HepG2 (cell line): ENCODE data around the gene GUCA1A. TPM values are rescaled to one million over a fixed set of nuclear protein-coding genes. Genes with fewer than 3 reads are reported as not detected.

Experiments
- ATF1 ChIP-seq: IDR thresholded peaks from 2 replicates; pipeline ENCODE4 v1.6.1; 2016; ENCODE audit warnings: mild to moderate bottlenecking, control low read depth
- ATRX ChIP-seq: sonication (generic); formaldehyde crosslinking; IDR thresholded peaks from 2 replicates; pipeline ENCODE4 v1.4.0; 2020; ENCODE audit warnings: missing genetic modification reagents, borderline replicate concordance
- GPN1 ChIP-seq: sonication (generic); formaldehyde crosslinking; IDR thresholded peaks from 2 replicates; pipeline ENCODE4 v1.5.1; 2020; ENCODE audit warnings: missing genetic modification reagents, borderline replicate concordance
- KLF16 ChIP-seq, 2 experiments: sonication (generic) in 1 of 2; formaldehyde crosslinking in 1 of 2; IDR thresholded peaks; 2 replicates each; pipeline versions ENCODE4 v1.6.1 to v1.8.0; 2016 to 2023; ENCODE audit warnings: missing genetic modification reagents in 2 of 2, missing compliant biosample characterization in 1 of 2
- MED8 ChIP-seq: sonication (generic); formaldehyde crosslinking; IDR thresholded peaks from 2 replicates; pipeline ENCODE4 v1.8.1; 2023; ENCODE audit warnings: mild to moderate bottlenecking, missing genetic modification reagents; ENCODE audit not compliant: insufficient replicate concordance
- MYNN ChIP-seq: sonication (generic); formaldehyde crosslinking; IDR thresholded peaks from 2 replicates; pipeline ENCODE4 v1.4.0; 2020; ENCODE audit warnings: mild to moderate bottlenecking, low read depth, missing genetic modification reagents
- RBM39 ChIP-seq: fragments of 200-400 bp; formaldehyde crosslinking; IDR thresholded peaks from one replicate; pipeline ENCODE4 v1.6.1; 2018; ENCODE audit warnings: antibody characterized with exemption, mild to moderate bottlenecking, low read depth, low read length; ENCODE audit not compliant: poor library complexity, severe bottlenecking
- REPIN1 ChIP-seq: sonication (generic); formaldehyde crosslinking; IDR thresholded peaks from 2 replicates; pipeline ENCODE4 v1.8.0; 2022; ENCODE audit warnings: missing genetic modification reagents, low read depth, mild to moderate bottlenecking, borderline replicate concordance
- REXO4 ChIP-seq: sonication (generic); formaldehyde crosslinking; IDR thresholded peaks from 2 replicates; pipeline ENCODE4 v1.8.0; 2022; ENCODE audit warnings: missing genetic modification reagents, mild to moderate bottlenecking, borderline replicate concordance
- YEATS4 ChIP-seq: sonication (generic); formaldehyde crosslinking; IDR thresholded peaks from 2 replicates; pipeline ENCODE4 v1.4.0; 2020; ENCODE audit warnings: missing genetic modification reagents, borderline replicate concordance
- ZNF44 ChIP-seq: sonication (generic); formaldehyde crosslinking; IDR thresholded peaks from 2 replicates; pipeline ENCODE4 v1.5.1; 2020; ENCODE audit warnings: mild to moderate bottlenecking, missing genetic modification reagents
- ZNF451 ChIP-seq: sonication (generic); formaldehyde crosslinking; IDR thresholded peaks from 2 replicates; pipeline ENCODE4 v1.5.0; 2020; ENCODE audit warnings: mild to moderate bottlenecking, missing genetic modification reagents
- ZNF468 ChIP-seq: sonication (generic); formaldehyde crosslinking; IDR thresholded peaks from 2 replicates; pipeline ENCODE4 v1.8.0; 2022; ENCODE audit warnings: mild to moderate bottlenecking, moderate library complexity, missing genetic modification reagents
- ZNF605 ChIP-seq: sonication (generic); formaldehyde crosslinking; IDR thresholded peaks from 2 replicates; pipeline ENCODE4 v1.8.0; 2022; ENCODE audit warnings: mild to moderate bottlenecking, missing genetic modification reagents
- ZNF652 ChIP-seq: IDR thresholded peaks from 2 replicates; pipeline ENCODE4 v1.6.1; 2016; ENCODE audit warnings: low read depth, borderline replicate concordance
- ZSCAN22 ChIP-seq: sonication (generic); formaldehyde crosslinking; IDR thresholded peaks from 2 replicates; pipeline ENCODE4 v1.4.0; 2020; ENCODE audit warnings: mild to moderate bottlenecking, missing genetic modification reagents
- polyA plus RNA-seq, 8 experiments: library from polyadenylated mRNA; depleted of rRNA in 3 of 8; stranded (reverse) in 7 of 8; unstranded in 1 of 8; fragments of >200 nt; fragmentation: Illumina TruSeq in 4 of 8; extraction: Trizol in 4 of 8; gene quantifications; 2 replicates each; pipeline versions ENCODE4 v1.2.1 to v1.2.3, GENCODE V29; 2011 to 2016; ENCODE audit warnings: low read depth in 4 of 8, missing spikeins in 1 of 8, mixed read lengths in 1 of 8; ENCODE audit not compliant: insufficient read depth in 1 of 8
- total RNA-seq, 5 experiments: library from RNA; depleted of rRNA; stranded (reverse); fragments of >200 nt; fragmentation: Illumina TruSeq; extraction: Trizol; gene quantifications; 2 replicates each; pipeline ENCODE4 v1.2.3, GENCODE V29; 2016; ENCODE audit warnings: low read depth in 1 of 5
- TF ChIP-seq, protein P1 (sequence below): sonication (generic); formaldehyde crosslinking; IDR thresholded peaks from 2 replicates; pipeline ENCODE4 v1.5.0; 2020; ENCODE audit warnings: mild to moderate bottlenecking, missing genetic modification reagents
- TF ChIP-seq, protein P2 (sequence below): sonication (generic); formaldehyde crosslinking; IDR thresholded peaks from 2 replicates; pipeline ENCODE4 v1.8.1; 2023; ENCODE audit warnings: mild to moderate bottlenecking, missing genetic modification reagents, borderline replicate concordance
- TF ChIP-seq, protein P3 (sequence below): sonication (generic); formaldehyde crosslinking; IDR thresholded peaks from 2 replicates; pipeline ENCODE4 v1.8.1; 2023; ENCODE audit warnings: missing genetic modification reagents, inconsistent platforms, borderline replicate concordance
- TF ChIP-seq, protein P4 (sequence below): sonication (generic); formaldehyde crosslinking; conservative IDR thresholded peaks from 2 replicates; pipeline ENCODE4 v1.4.0; 2020; ENCODE audit warnings: mild to moderate bottlenecking, missing genetic modification reagents, moderate library complexity

The GUCA1A gene
- total and polyA plus RNA-seq, 2 of the 13 experiments (the other 11 are each of a cell fraction or from before 2014, with no cell fraction given): not detected

DNA sequence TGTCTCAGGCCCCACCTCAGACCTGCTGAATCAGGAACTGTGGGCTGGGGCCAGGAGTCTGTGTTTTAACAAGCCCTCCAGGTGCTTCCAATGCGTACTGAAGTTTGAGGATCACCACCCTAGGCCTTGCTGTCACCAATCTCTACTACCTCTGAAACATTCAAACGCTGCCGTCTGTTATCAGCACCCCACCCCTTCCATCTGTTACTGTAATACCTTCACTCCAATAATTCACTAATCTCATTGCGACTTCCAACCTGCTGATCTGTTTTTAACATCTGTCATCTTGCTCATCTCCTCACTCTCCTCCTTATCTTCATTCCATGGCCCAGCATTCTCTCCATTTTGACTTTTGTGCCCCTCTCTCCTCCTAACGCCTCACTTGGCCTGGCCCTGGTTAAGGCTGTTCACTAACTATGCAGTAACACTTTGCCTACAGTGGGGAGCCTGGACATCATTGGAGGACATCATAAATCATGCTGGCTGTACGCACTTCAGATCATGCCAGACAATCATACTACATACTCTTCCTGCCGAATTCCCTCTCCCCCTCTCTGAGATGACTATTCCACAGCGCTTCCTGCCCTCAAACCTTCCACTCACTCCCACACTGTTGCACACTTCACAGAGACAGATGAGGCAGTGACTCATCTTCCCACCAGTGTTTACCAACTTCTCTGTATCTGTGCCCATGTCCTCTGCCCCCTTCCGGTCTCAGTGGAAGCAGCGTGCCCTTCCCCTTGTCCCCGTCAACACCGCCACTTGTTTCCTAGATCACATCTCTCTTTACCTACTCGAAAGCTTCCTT, 24.6 kb downstream of the GUCA1A start (continued):
- no peak for TF ChIP-seq ATF1 (CRISPR knock-in tag)
- TF ChIP-seq, protein P1, sequence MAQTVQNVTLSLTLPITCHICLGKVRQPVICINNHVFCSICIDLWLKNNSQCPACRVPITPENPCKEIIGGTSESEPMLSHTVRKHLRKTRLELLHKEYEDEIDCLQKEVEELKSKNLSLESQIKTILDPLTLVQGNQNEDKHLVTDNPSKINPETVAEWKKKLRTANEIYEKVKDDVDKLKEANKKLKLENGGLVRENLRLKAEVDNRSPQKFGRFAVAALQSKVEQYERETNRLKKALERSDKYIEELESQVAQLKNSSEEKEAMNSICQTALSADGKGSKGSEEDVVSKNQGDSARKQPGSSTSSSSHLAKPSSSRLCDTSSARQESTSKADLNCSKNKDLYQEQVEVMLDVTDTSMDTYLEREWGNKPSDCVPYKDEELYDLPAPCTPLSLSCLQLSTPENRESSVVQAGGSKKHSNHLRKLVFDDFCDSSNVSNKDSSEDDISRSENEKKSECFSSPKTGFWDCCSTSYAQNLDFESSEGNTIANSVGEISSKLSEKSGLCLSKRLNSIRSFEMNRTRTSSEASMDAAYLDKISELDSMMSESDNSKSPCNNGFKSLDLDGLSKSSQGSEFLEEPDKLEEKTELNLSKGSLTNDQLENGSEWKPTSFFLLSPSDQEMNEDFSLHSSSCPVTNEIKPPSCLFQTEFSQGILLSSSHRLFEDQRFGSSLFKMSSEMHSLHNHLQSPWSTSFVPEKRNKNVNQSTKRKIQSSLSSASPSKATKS (CRISPR knock-in tag): no peak
- TF ChIP-seq, protein P2, sequence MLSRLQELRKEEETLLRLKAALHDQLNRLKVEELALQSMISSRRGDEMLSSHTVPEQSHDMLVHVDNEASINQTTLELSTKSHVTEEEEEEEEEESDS (CRISPR knock-in tag): no peak
- no peak for TF ChIP-seq MYNN (CRISPR knock-in tag)
- no peak for TF ChIP-seq ATRX (CRISPR knock-in tag)
- TF ChIP-seq ZNF44 (CRISPR knock-in tag): no peak
- no peak for TF ChIP-seq KLF16 (CRISPR knock-in tag; IDR thresholded peaks at IDR 0.05)
- TF ChIP-seq REPIN1 (CRISPR knock-in tag): no peak
- TF ChIP-seq ZSCAN22 (CRISPR knock-in tag): no peak
- TF ChIP-seq GPN1 (CRISPR knock-in tag): no peak
- no peak for TF ChIP-seq RBM39
- TF ChIP-seq, protein P3, sequence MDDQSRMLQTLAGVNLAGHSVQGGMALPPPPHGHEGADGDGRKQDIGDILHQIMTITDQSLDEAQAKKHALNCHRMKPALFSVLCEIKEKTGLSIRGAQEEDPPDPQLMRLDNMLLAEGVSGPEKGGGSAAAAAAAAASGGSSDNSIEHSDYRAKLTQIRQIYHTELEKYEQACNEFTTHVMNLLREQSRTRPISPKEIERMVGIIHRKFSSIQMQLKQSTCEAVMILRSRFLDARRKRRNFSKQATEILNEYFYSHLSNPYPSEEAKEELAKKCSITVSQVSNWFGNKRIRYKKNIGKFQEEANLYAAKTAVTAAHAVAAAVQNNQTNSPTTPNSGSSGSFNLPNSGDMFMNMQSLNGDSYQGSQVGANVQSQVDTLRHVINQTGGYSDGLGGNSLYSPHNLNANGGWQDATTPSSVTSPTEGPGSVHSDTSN (CRISPR knock-in tag): no peak
- TF ChIP-seq MED8: no peak
- no peak for TF ChIP-seq ZNF451 (CRISPR knock-in tag)
- TF ChIP-seq YEATS4 (CRISPR knock-in tag): no peak
- peak; percentile 68; the same call in 1 of the 2 replicates for TF ChIP-seq ZNF652 (CRISPR knock-in tag)
- TF ChIP-seq, protein P4, sequence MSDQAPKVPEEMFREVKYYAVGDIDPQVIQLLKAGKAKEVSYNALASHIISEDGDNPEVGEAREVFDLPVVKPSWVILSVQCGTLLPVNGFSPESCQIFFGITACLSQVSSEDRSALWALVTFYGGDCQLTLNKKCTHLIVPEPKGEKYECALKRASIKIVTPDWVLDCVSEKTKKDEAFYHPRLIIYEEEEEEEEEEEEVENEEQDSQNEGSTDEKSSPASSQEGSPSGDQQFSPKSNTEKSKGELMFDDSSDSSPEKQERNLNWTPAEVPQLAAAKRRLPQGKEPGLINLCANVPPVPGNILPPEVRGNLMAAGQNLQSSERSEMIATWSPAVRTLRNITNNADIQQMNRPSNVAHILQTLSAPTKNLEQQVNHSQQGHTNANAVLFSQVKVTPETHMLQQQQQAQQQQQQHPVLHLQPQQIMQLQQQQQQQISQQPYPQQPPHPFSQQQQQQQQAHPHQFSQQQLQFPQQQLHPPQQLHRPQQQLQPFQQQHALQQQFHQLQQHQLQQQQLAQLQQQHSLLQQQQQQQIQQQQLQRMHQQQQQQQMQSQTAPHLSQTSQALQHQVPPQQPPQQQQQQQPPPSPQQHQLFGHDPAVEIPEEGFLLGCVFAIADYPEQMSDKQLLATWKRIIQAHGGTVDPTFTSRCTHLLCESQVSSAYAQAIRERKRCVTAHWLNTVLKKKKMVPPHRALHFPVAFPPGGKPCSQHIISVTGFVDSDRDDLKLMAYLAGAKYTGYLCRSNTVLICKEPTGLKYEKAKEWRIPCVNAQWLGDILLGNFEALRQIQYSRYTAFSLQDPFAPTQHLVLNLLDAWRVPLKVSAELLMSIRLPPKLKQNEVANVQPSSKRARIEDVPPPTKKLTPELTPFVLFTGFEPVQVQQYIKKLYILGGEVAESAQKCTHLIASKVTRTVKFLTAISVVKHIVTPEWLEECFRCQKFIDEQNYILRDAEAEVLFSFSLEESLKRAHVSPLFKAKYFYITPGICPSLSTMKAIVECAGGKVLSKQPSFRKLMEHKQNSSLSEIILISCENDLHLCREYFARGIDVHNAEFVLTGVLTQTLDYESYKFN: peak; percentile 54
- no peak for TF ChIP-seq REXO4 (CRISPR knock-in tag)
- 0 out of 2 replicates have a peak, but pooled peaks have one; percentile 36 for TF ChIP-seq ZNF605 (CRISPR knock-in tag)
- no peak for TF ChIP-seq ZNF468 (CRISPR knock-in tag)
